Measurements from ENCODE around the gene NUCB1. TPM values are rescaled to one million over a fixed set of nuclear protein-coding genes. Genes with fewer than 3 reads are reported as not detected.
"Not testable (repeated sequence)": the region's sequence is repeated elsewhere in the genome, so short reads cannot be mapped to it uniquely, and the experiment has no call there.

Gene NUCB1
- total RNA-seq, 2 experiments from 2014 or later, result 229 to 236 TPM

- CTCF ChIA-PET, result interaction anchor here (0.7 to 1.4 kb wide), 2 partner anchors 10 to 304 kb away, joined by 3 to 4 read pairs; no protein-coding TSS in a partner anchor
- Mint-ChIP-seq H3K27me3 (ENCODE audit: low read depth) (peaks cover 24% of the 10 kb centered on the region), H3K9me3 (ENCODE audit: insufficient read depth) (no peaks in the 10 kb centered on the region), H3K4me3 (peak overlapping the region; percentile 15), H3K27ac (no peak overlapping the region), H3K36me3 (ENCODE audit: low read depth) (peaks cover 2% of the 10 kb centered on the region), H3K4me1 (ENCODE audit: low read depth) (peaks cover 26% of the 10 kb centered on the region)
- no peak for ATAC-seq
- POLR2A ChIA-PET, result no interaction called here
- DNase-seq, result no peak
Observed at GRCh38 chr19:48895226-48895625, 4.9 kb upstream of the NUCB1 start.

- H3K27me3 Mint-ChIP-seq (ENCODE audit: low read depth), result peaks cover 24% of the 10 kb centered on the region
- peaks cover 30% of the 10 kb centered on the region for H3K4me1 Mint-ChIP-seq (ENCODE audit: low read depth)
- H3K9me3 Mint-ChIP-seq (ENCODE audit: insufficient read depth), result no peaks in the 10 kb centered on the region
- H3K36me3 Mint-ChIP-seq (ENCODE audit: low read depth), result peaks cover 12% of the 10 kb centered on the region
- ATAC-seq, result peak; percentile 32
- CTCF ChIA-PET, result interaction anchor here (0.6 to 1.4 kb wide), 4 partner anchors 11 to 303 kb away, joined by 3 to 4 read pairs (median 3); no protein-coding TSS in a partner anchor
- POLR2A ChIA-PET, result interaction anchor here (0.8 to 1.4 kb wide), 3 partner anchors 15 to 24 kb away, joined by 3 to 8 read pairs (median 5); partner anchors contain the start of gene PPP1R15A
- peak overlapping the region; percentile 51 for H3K4me3 Mint-ChIP-seq
- no peak overlapping the region for H3K27ac Mint-ChIP-seq
- peak; percentile 71 for DNase-seq
Observed at GRCh38 chr19:48896191-48896720, 3.9 kb upstream of the NUCB1 start.

- Mint-ChIP-seq H3K4me3 (no peak overlapping the region), H3K27me3 (ENCODE audit: low read depth) (peaks cover 20% of the 10 kb centered on the region), H3K4me1 (ENCODE audit: low read depth) (peaks cover 37% of the 10 kb centered on the region), H3K36me3 (ENCODE audit: low read depth) (peaks cover 19% of the 10 kb centered on the region), H3K27ac (no peak overlapping the region), H3K9me3 (ENCODE audit: insufficient read depth) (no peaks in the 10 kb centered on the region)
- ChIA-PET CTCF (no interaction called here), POLR2A (interaction anchor here (1.3 to 1.4 kb wide), 2 partner anchors 21 to 25 kb away, joined by 5 to 8 read pairs; partner anchors contain the start of gene PPP1R15A)
- ATAC-seq (no peak), DNase-seq (no peak)
Observed at GRCh38 chr19:48897181-48897580, 2.9 kb upstream of the NUCB1 start.

GRCh38 chr19:48899386-48899749, 744 bp upstream of the NUCB1 start:
- Mint-ChIP-seq H3K27ac (peak overlapping the region; percentile 96), H3K36me3 (ENCODE audit: low read depth) (peaks cover 29% of the 10 kb centered on the region), H3K4me1 (ENCODE audit: low read depth) (peaks cover 43% of the 10 kb centered on the region), H3K27me3 (ENCODE audit: low read depth) (peaks cover 13% of the 10 kb centered on the region)
- not testable (repeated sequence) for ATAC-seq; H3K4me3 Mint-ChIP-seq; H3K9me3 Mint-ChIP-seq (ENCODE audit: insufficient read depth); DNase-seq
- POLR2A ChIA-PET, result interaction anchor here (0.7 to 3.8 kb wide), 10 partner anchors 11 to 104 kb away, joined by 3 to 74 read pairs (median 4); partner anchors contain the start of genes BAX, DHDH, GYS1 and PPP1R15A
- CTCF ChIA-PET, result interaction anchor here (0.8 to 2.4 kb wide), 9 partner anchors 12 to 104 kb away, joined by 3 to 17 read pairs (median 5); partner anchors contain the start of gene PPP1R15A

- DNase-seq (peak; percentile 44), ATAC-seq (peak; percentile 24)
- Mint-ChIP-seq H3K27me3 (ENCODE audit: low read depth) (peaks cover 2% of the 10 kb centered on the region), H3K4me3 (peak overlapping the region; percentile 98), H3K27ac (peak overlapping the region; percentile 96), H3K4me1 (ENCODE audit: low read depth) (peaks cover 36% of the 10 kb centered on the region), H3K9me3 (ENCODE audit: insufficient read depth) (no peaks in the 10 kb centered on the region), H3K36me3 (ENCODE audit: low read depth) (peaks cover 42% of the 10 kb centered on the region)
- ChIA-PET CTCF (interaction anchor here (0.5 to 2.4 kb wide), 18 partner anchors 14 to 131 kb away, joined by 3 to 17 read pairs (median 4); partner anchors contain the start of genes GYS1, PPP1R15A and RUVBL2), POLR2A (interaction anchor here (0.6 to 3.8 kb wide), 17 partner anchors 9 to 408 kb away, joined by 3 to 74 read pairs (median 4); partner anchors contain the start of genes BAX, DHDH, FTL and PPP1R15A)
Observed at GRCh38 chr19:48900477-48901406, 630 bp downstream of the NUCB1 start.

GRCh38 chr19:48902291-48902690, 2.2 kb downstream of the NUCB1 start:
- POLR2A ChIA-PET, result interaction anchor here (3.8 kb wide), 1 partner anchor 28 kb away, joined by 74 read pairs; the partner anchor contains the start of gene PPP1R15A
- ATAC-seq; CTCF ChIA-PET; DNase-seq; H3K9me3 Mint-ChIP-seq (ENCODE audit: insufficient read depth); H3K27ac Mint-ChIP-seq; H3K27me3 Mint-ChIP-seq (ENCODE audit: low read depth): not testable (repeated sequence)
- peak overlapping the region; percentile 98 for H3K4me3 Mint-ChIP-seq
- peaks cover 28% of the 10 kb centered on the region for H3K4me1 Mint-ChIP-seq (ENCODE audit: low read depth)
- H3K36me3 Mint-ChIP-seq (ENCODE audit: low read depth), result peaks cover 49% of the 10 kb centered on the region

- H3K27me3 Mint-ChIP-seq (ENCODE audit: low read depth); CTCF ChIA-PET; H3K27ac Mint-ChIP-seq; POLR2A ChIA-PET; H3K9me3 Mint-ChIP-seq (ENCODE audit: insufficient read depth); H3K4me3 Mint-ChIP-seq; DNase-seq; ATAC-seq: not testable (repeated sequence)
- Mint-ChIP-seq H3K4me1 (ENCODE audit: low read depth) (peaks cover 31% of the 10 kb centered on the region), H3K36me3 (ENCODE audit: low read depth) (peaks cover 61% of the 10 kb centered on the region)
Observed at GRCh38 chr19:48903788-48904187, 3.7 kb downstream of the NUCB1 start.

- no peak overlapping the region for H3K27ac Mint-ChIP-seq
- H3K9me3 Mint-ChIP-seq (ENCODE audit: insufficient read depth), result no peaks in the 10 kb centered on the region
- ChIA-PET CTCF (no interaction called here), POLR2A (no interaction called here)
- ATAC-seq, result no peak
- no peak for DNase-seq
- H3K36me3 Mint-ChIP-seq (ENCODE audit: low read depth), result peaks cover 67% of the 10 kb centered on the region
- peaks cover 22% of the 10 kb centered on the region for H3K4me1 Mint-ChIP-seq (ENCODE audit: low read depth)
- no peaks in the 10 kb centered on the region for H3K27me3 Mint-ChIP-seq (ENCODE audit: low read depth)
- H3K4me3 Mint-ChIP-seq, result no peak overlapping the region
Observed at GRCh38 chr19:48905664-48906063, 5.6 kb downstream of the NUCB1 start.

- ChIA-PET CTCF (no interaction called here), POLR2A (no interaction called here)
- no peak for ATAC-seq
- DNase-seq, result no peak
- peaks cover 66% of the 10 kb centered on the region for H3K36me3 Mint-ChIP-seq (ENCODE audit: low read depth)
- H3K27me3 Mint-ChIP-seq (ENCODE audit: low read depth), result no peaks in the 10 kb centered on the region
- no peak overlapping the region for H3K27ac Mint-ChIP-seq
- no peaks in the 10 kb centered on the region for H3K9me3 Mint-ChIP-seq (ENCODE audit: insufficient read depth)
- H3K4me3 Mint-ChIP-seq, result no peak overlapping the region
- peaks cover 17% of the 10 kb centered on the region for H3K4me1 Mint-ChIP-seq (ENCODE audit: low read depth)
Observed at GRCh38 chr19:48906324-48906723, 6.2 kb downstream of the NUCB1 start.

- Mint-ChIP-seq H3K36me3 (ENCODE audit: low read depth) (peaks cover 65% of the 10 kb centered on the region), H3K27ac (peak overlapping the region; percentile 49), H3K9me3 (ENCODE audit: insufficient read depth) (no peaks in the 10 kb centered on the region), H3K27me3 (ENCODE audit: low read depth) (no peaks in the 10 kb centered on the region), H3K4me1 (ENCODE audit: low read depth) (peaks cover 7% of the 10 kb centered on the region), H3K4me3 (no peak overlapping the region)
- no peak for DNase-seq
- ChIA-PET CTCF (no interaction called here), POLR2A (no interaction called here)
- ATAC-seq, result no peak
Observed at GRCh38 chr19:48907671-48908070, 7.6 kb downstream of the NUCB1 start.

- H3K9me3 Mint-ChIP-seq (ENCODE audit: insufficient read depth); H3K27me3 Mint-ChIP-seq (ENCODE audit: low read depth); ATAC-seq; H3K4me3 Mint-ChIP-seq; H3K27ac Mint-ChIP-seq; DNase-seq; H3K4me1 Mint-ChIP-seq (ENCODE audit: low read depth); CTCF ChIA-PET: not testable (repeated sequence)
- H3K36me3 Mint-ChIP-seq (ENCODE audit: low read depth), result peaks cover 72% of the 10 kb centered on the region
- POLR2A ChIA-PET, result interaction anchor here (1.1 kb wide), 1 partner anchor 9 kb away, joined by 3 read pairs; no protein-coding TSS in a partner anchor
Observed at GRCh38 chr19:48909424-48910077, 9.4 kb downstream of the NUCB1 start.

All from activated CD8-positive, alpha-beta T cell treated with anti-CD3 and anti-CD28 coated beads, Interleukin-2, amount 10 ng/mL, durations not matched to agents 7 days and 5 days (primary cell).